Neuronal stem cell (in vitro differentiated cells): Measurements from ENCODE around the gene DAGLB.
A peak's percentile ranks its signal among the peaks of the same experiment; 100 is the strongest.

Source experiments
- DNase-seq: peaks from one replicate; pipeline ENCODE4 v3.0.0-alpha.2; 2013; ENCODE audit warnings: low spot score
- H2AFZ ChIP-seq: one replicate; pipeline ENCODE4 v1.6.1; 2013; ENCODE audit warnings: mild to moderate bottlenecking, low read length, inconsistent platforms
- H2AK5ac ChIP-seq: 2 replicates; pipeline ENCODE4 v1.6.1; 2013; ENCODE audit warnings: low read depth, mild to moderate bottlenecking, inconsistent platforms, low read length, moderate library complexity, mixed read lengths
- H2BK120ac ChIP-seq: 2 replicates; pipeline ENCODE4 v1.6.1; 2013; ENCODE audit warnings: low read depth, mild to moderate bottlenecking, inconsistent platforms, low read length, moderate library complexity, mixed read lengths
- H2BK12ac ChIP-seq: one replicate; pipeline ENCODE4 v1.6.1; 2013; ENCODE audit warnings: low read length, inconsistent platforms
- H2BK15ac ChIP-seq: 2 replicates; pipeline ENCODE4 v1.6.1; 2013; ENCODE audit warnings: mild to moderate bottlenecking, low read length, inconsistent platforms, mixed read lengths
- H2BK5ac ChIP-seq: one replicate; pipeline ENCODE4 v1.6.1; 2013; ENCODE audit warnings: inconsistent platforms, mild to moderate bottlenecking, low read length, moderate library complexity
- H3K14ac ChIP-seq: one replicate; pipeline ENCODE4 v1.6.1; 2013; ENCODE audit warnings: low read length, inconsistent platforms
- H3K18ac ChIP-seq: 2 replicates; pipeline ENCODE4 v1.6.1; 2013; ENCODE audit warnings: low read length, inconsistent platforms
- H3K23ac ChIP-seq: 2 replicates; pipeline ENCODE4 v1.6.1; 2013; ENCODE audit warnings: low read depth, mild to moderate bottlenecking, mixed read lengths, low read length, inconsistent platforms; ENCODE audit not compliant: poor library complexity
- H3K27ac ChIP-seq: replicated peaks from 3 replicates; pipeline ENCODE4 v1.5.1; 2013; ENCODE audit warnings: low read length, inconsistent platforms
- H3K27me3 ChIP-seq, 3 experiments: 2 replicates each; pipeline ENCODE4 v1.6.1; 2013; ENCODE audit warnings: low read length in 3 of 3, mild to moderate bottlenecking in 2 of 3, inconsistent platforms in 1 of 3, low read depth in 1 of 3, mixed read lengths in 1 of 3, moderate library complexity in 1 of 3; ENCODE audit not compliant: control insufficient read depth in 3 of 3, insufficient read depth in 3 of 3
- H3K36me3 ChIP-seq, 2 donors: replicated peaks in 1 of 2; 2 replicates each; pipeline ENCODE4 v1.6.1; 2013; ENCODE audit warnings: low read length in 2 of 2; ENCODE audit not compliant: control insufficient read depth in 2 of 2, insufficient read depth in 2 of 2
- H3K4ac ChIP-seq: 2 replicates; pipeline ENCODE4 v1.6.1; 2013; ENCODE audit warnings: inconsistent platforms, mild to moderate bottlenecking, low read length, moderate library complexity
- H3K4me1 ChIP-seq, 2 donors: 1 replicate in 1 of 2; 2 replicates in 1 of 2; pipeline ENCODE4 v1.6.1; 2013; ENCODE audit warnings: low read length in 2 of 2, low read depth in 1 of 2; ENCODE audit not compliant: control insufficient read depth in 2 of 2, insufficient read depth in 1 of 2
- H3K4me2 ChIP-seq: one replicate; pipeline ENCODE4 v1.6.1; 2013; ENCODE audit warnings: mild to moderate bottlenecking, low read length, inconsistent platforms; ENCODE audit not compliant: insufficient read depth, poor library complexity, severe bottlenecking
- H3K4me3 ChIP-seq, 2 donors: 2 replicates each; pipeline ENCODE4 v1.5.1; 2013; ENCODE audit warnings: low read length in 2 of 2, mild to moderate bottlenecking in 2 of 2, inconsistent platforms in 1 of 2, moderate library complexity in 1 of 2
- H3K79me1 ChIP-seq: one replicate; pipeline ENCODE4 v1.6.1; 2013; ENCODE audit warnings: low read depth, mild to moderate bottlenecking, inconsistent platforms, low read length, moderate library complexity
- H3K9ac ChIP-seq: one replicate; pipeline ENCODE4 v1.6.1; 2013; ENCODE audit warnings: mild to moderate bottlenecking, low read depth, low read length, inconsistent platforms; ENCODE audit not compliant: poor library complexity
- H3K9me3 ChIP-seq, 2 donors: replicated peaks in 1 of 2; 2 replicates each; pipeline versions ENCODE3 to v1.6.1; 2013; ENCODE audit warnings: low read length in 2 of 2, mild to moderate bottlenecking in 2 of 2, inconsistent platforms in 1 of 2, low read depth in 1 of 2, mixed read lengths in 1 of 2, moderate library complexity in 1 of 2; ENCODE audit not compliant: control insufficient read depth in 2 of 2, insufficient read depth in 1 of 2
- H4K8ac ChIP-seq: one replicate; pipeline ENCODE4 v1.6.1; 2013; ENCODE audit warnings: low read depth, mild to moderate bottlenecking, inconsistent platforms, low read length, moderate library complexity
- H4K91ac ChIP-seq: one replicate; pipeline ENCODE4 v1.6.1; 2013; ENCODE audit warnings: low read length, low read depth, mild to moderate bottlenecking, inconsistent platforms; ENCODE audit not compliant: poor library complexity
- WGBS, 2 donors: extraction: QIAGEN DNeasy Blood & Tissue Kit; methylation state at CpG; one replicate each; pipeline ENCODE4 v1.1.7; 2013; ENCODE audit warnings: missing lambda C conversion rate in 2 of 2, mixed read lengths in 1 of 2; ENCODE audit not compliant: insufficient read length in 2 of 2, insufficient replicate concordance in 1 of 2; ENCODE audit errors: extremely low coverage in 2 of 2; 5-methylcytosine and 5-hydroxymethylcytosine counted together

Gene DAGLB

DNA sequence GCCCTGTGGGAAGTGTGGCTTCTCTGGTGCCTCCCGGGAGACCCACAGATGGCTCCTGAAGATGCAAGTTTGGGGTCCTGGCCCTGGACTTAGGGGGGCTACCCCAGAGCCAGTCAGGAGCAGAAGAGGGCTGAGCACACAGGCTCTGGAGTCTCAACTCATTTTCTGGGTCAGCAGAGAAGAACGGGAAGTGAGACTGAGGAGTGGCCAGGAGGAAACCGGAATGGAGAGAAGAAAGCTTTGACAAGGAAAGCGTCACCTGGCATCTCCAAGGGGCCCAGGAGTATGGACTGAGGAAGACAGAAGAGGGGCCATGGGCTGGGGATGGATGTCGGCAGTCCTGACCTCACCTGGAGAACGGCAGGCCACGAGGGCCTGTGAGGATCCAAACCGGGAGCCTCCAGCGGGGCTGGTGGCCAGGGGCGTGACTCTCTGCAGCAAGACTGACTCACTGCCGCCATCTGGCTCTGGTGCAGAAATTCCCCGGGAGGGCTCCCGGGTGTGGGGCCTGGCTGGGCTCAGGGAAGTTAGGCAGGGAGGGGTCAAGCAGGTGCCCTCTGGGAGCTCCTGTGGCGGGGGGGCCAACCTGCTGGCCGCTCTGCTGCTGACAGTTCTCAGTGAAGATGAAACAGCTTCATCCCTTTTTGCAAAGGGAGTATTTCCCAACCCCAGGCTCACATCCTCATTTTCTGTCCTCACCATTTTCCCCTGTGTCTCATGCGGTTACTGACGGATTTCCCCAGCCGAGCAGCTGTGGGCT, 23.6 kb downstream of the DAGLB start:
- H2BK15ac ChIP-seq, result no peak overlapping the region
- H2BK12ac ChIP-seq, result no peak overlapping the region
- WGBS, 2 donors, result no CpG with 5 or more reads among the region's 18 CpGs
- H4K91ac ChIP-seq, result no peak overlapping the region
- H2AFZ ChIP-seq, result no peak overlapping the region
- H3K9me3 ChIP-seq, result peaks cover 0 to 8% of the 10 kb centered on the region in 2 donors
- no peak overlapping the region for H3K4me3 ChIP-seq
- H3K36me3 ChIP-seq, result peaks cover 44 to 91% of the 10 kb centered on the region in 2 donors
- H3K79me1 ChIP-seq, result peaks cover 4% of the 10 kb centered on the region
- no peaks in the 10 kb centered on the region for H3K27me3 ChIP-seq
- H2BK120ac ChIP-seq, result no peak overlapping the region
- no peak overlapping the region for H2AK5ac ChIP-seq
- no peak overlapping the region for H3K9ac ChIP-seq
- no peak overlapping the region for H4K8ac ChIP-seq
- no peak overlapping the region for H3K4ac ChIP-seq
- DNase-seq, result no peak
- H3K23ac ChIP-seq, result no peak overlapping the region
- no peak overlapping the region for H2BK5ac ChIP-seq
- no peaks in the 10 kb centered on the region for H3K4me1 ChIP-seq
- H3K27ac ChIP-seq, result no peak overlapping the region
- no peak overlapping the region for H3K4me2 ChIP-seq
- no peak overlapping the region for H3K18ac ChIP-seq
- no peak overlapping the region for H3K14ac ChIP-seq

DNA sequence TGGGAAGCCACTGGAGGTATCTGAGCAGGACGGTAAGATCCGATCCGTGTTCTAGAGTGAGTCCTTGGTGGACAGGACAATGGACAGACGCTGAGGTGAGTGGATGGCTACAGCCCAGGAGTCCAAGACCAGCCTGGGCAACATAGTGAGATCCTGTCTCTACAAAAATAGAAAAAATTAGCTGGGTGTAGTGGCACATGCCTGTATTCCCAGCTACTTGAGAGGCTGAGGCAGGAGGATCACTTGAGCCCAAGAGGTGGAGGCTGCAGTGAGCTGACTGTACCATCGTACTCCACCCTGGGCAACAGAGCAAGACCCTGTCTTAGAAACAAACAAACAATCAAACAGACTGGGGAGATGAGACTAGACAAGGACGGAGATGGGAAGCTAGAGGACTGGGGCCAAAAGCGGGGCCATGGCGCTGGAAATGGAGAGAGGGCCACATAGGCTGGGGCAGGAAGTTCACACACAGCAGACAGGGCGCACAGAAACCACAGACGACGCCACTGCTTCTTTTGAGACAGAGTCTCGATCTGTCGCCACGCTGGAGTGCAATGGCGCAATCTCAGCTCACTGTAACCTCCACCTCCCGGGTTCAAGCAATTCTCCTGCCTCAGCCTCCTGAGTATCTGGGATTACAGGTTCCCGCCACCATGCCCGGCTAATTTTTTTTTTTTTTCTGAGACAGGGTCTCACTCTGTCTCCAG, 24.7 kb downstream of the DAGLB start:
- Histone ChIP-seq H2BK120ac (no peak overlapping the region), H2BK15ac (no peak overlapping the region), H3K18ac (no peak overlapping the region), H3K27ac (no peak overlapping the region), H2AFZ (no peak overlapping the region), H3K14ac (no peak overlapping the region), H3K4me2 (no peak overlapping the region), H3K9ac (no peak overlapping the region), H3K27me3 (no peaks in the 10 kb centered on the region), H3K9me3 (peaks cover 0 to 8% of the 10 kb centered on the region in 2 donors), H3K4me1 (no peaks in the 10 kb centered on the region), H4K8ac (no peak overlapping the region), H3K23ac (no peak overlapping the region), H2BK12ac (no peak overlapping the region), H3K4ac (no peak overlapping the region), H3K36me3 (peaks cover 40 to 81% of the 10 kb centered on the region in 2 donors), H2BK5ac (no peak overlapping the region), H2AK5ac (no peak overlapping the region), H3K79me1 (peaks cover 4% of the 10 kb centered on the region), H4K91ac (no peak overlapping the region), H3K4me3 (no peak overlapping the region)
- DNase-seq, result no peak
- no CpG with 5 or more reads among the region's 18 CpGs for WGBS, 2 donors

DNA sequence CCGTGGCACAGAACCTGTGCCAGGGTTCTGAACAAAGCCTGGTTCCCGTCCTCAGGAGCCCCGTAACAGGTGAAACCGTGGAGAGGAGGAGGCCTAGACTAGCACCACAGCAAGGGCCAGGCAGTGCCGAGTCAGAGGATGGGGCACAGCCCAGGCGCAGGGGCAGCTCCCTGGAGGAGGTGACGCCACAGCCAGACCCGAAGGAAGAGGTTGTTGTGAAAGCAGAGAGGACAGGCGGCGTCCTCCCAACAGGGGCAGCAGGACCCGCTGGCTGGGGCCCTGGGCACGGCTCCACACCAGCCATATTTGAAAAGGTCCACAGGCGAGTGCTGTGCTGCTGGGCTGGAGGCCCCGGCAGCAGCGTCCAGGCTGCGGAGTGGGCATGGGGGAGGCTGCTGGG, 25.7 kb downstream of the DAGLB start:
- no peak overlapping the region for H3K27ac ChIP-seq

DNA sequence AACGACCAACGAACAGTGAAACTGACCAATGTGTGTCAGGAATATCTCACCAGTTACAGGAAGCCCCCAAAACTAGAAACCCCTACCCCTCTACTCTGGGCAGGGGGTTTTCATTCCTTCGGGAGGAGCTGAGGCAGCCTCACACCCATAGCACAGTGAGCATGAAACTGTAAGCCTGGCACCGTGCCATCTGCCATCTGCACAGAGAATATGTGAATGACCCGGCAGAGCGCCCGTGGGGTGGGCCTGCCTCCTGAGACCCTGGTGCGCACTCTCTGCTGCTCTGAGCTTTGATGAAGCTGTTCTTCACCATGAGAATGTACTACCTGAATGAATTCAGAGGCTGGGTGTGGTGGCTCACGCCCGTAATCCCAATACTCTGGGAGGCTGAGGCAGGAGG, 27.1 kb downstream of the DAGLB start:
- H2BK5ac ChIP-seq, result no peak overlapping the region
- H3K36me3 ChIP-seq, result peaks cover 42 to 78% of the 10 kb centered on the region in 2 donors
- H3K79me1 ChIP-seq, result peaks cover 4% of the 10 kb centered on the region

More for the DNA sequence above, 25.7 kb downstream of the DAGLB start:
- no peak overlapping the region for H3K18ac ChIP-seq
- no peak overlapping the region for H3K14ac ChIP-seq
- H3K36me3 ChIP-seq, result peaks cover 39 to 77% of the 10 kb centered on the region in 2 donors
- no peaks in the 10 kb centered on the region for H3K27me3 ChIP-seq
- H4K8ac ChIP-seq, result peak overlapping the region; percentile 70
- no peak overlapping the region for H2BK12ac ChIP-seq
- H3K9ac ChIP-seq, result peak overlapping the region; percentile 4
- DNase-seq, result no peak
- no CpG with 5 or more reads among the region's 16 CpGs for WGBS, 2 donors
- H3K4me1 ChIP-seq, result no peaks in the 10 kb centered on the region
- no peak overlapping the region for H3K4me3 ChIP-seq
- peaks cover 4% of the 10 kb centered on the region for H3K79me1 ChIP-seq
- H4K91ac ChIP-seq, result no peak overlapping the region
- no peak overlapping the region for H2BK15ac ChIP-seq
- H2BK5ac ChIP-seq, result no peak overlapping the region
- H3K23ac ChIP-seq, result peak overlapping the region; percentile 80
- no peak overlapping the region for H3K4ac ChIP-seq
- no peak overlapping the region for H3K4me2 ChIP-seq
- no peak overlapping the region for H2BK120ac ChIP-seq
- H2AK5ac ChIP-seq, result no peak overlapping the region
- H2AFZ ChIP-seq, result no peak overlapping the region
- H3K9me3 ChIP-seq, result peaks cover 0 to 8% of the 10 kb centered on the region in 2 donors

More for the DNA sequence above, 27.1 kb downstream of the DAGLB start:
- Histone ChIP-seq H3K4me2 (no peak overlapping the region), H2BK12ac (no peak overlapping the region), H3K27ac (no peak overlapping the region), H3K18ac (no peak overlapping the region), H3K4me1 (peaks cover 0 to 5% of the 10 kb centered on the region in 2 donors), H2AFZ (no peak overlapping the region), H4K91ac (no peak overlapping the region), H2AK5ac (no peak overlapping the region), H3K9me3 (peaks cover 0 to 8% of the 10 kb centered on the region in 2 donors), H2BK120ac (no peak overlapping the region), H3K27me3 (no peaks in the 10 kb centered on the region), H3K4ac (no peak overlapping the region), H3K4me3 (no peak overlapping the region), H4K8ac (no peak overlapping the region), H2BK15ac (no peak overlapping the region), H3K9ac (no peak overlapping the region), H3K14ac (no peak overlapping the region), H3K23ac (no peak overlapping the region)
- DNase-seq, result no peak
- WGBS, 2 donors, result no CpG with 5 or more reads among the region's 10 CpGs
